Panc1 (cell line): ENCODE measurements around the gene IGDCC3.

Experiments used
- POLR2AphosphoS5 ChIP-seq: IDR thresholded peaks from 2 replicates; pipeline ENCODE4 v1.6.1; 2012; ENCODE audit warnings: mild to moderate bottlenecking, low read depth, low read length, moderate library complexity
- SIN3A ChIP-seq: IDR thresholded peaks from 2 replicates; pipeline ENCODE4 v1.6.1; 2012; ENCODE audit warnings: low read depth, mild to moderate bottlenecking, low read length, moderate library complexity, borderline replicate concordance; ENCODE audit not compliant: insufficient read depth
- TCF7L2 ChIP-seq: IDR thresholded peaks from 2 replicates; pipeline ENCODE4 v1.6.1; 2011; ENCODE audit warnings: mild to moderate bottlenecking, low read depth, low read length, inconsistent platforms
- TF ChIP-seq, protein P1 (sequence below): fragments of 450-650 bp; IDR thresholded peaks from 2 replicates; pipeline ENCODE4 v1.5.1; 2017; ENCODE audit warnings: mild to moderate bottlenecking
- TF ChIP-seq, protein P2 (sequence below), 2 experiments: IDR thresholded peaks; 2 replicates each; pipeline ENCODE4 v1.6.1; 2011 to 2012; ENCODE audit warnings: low read depth in 2 of 2, control low read depth in 1 of 2, low read length in 1 of 2, mild to moderate bottlenecking in 1 of 2, moderate library complexity in 1 of 2; ENCODE audit not compliant: insufficient read depth in 1 of 2

DNA sequence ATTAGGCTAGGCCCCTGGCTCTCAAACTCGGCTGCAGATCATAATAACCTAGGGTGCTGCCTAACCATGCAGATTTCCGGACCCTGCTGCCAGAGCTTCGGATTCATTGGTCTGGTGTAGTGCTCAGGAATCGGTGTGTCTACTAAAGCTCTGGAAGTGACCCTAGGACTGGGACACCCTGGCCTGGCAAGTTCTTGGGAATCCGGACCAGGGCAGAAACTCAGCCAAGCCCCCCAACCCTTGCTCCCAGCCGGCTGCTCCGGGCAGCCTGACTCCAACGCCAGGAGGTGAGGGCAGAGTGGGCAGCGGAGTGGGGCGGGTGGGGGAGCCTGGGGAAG, 23.0 kb downstream of the IGDCC3 start:
- no peak for TF ChIP-seq POLR2AphosphoS5
- TF ChIP-seq, protein P1, sequence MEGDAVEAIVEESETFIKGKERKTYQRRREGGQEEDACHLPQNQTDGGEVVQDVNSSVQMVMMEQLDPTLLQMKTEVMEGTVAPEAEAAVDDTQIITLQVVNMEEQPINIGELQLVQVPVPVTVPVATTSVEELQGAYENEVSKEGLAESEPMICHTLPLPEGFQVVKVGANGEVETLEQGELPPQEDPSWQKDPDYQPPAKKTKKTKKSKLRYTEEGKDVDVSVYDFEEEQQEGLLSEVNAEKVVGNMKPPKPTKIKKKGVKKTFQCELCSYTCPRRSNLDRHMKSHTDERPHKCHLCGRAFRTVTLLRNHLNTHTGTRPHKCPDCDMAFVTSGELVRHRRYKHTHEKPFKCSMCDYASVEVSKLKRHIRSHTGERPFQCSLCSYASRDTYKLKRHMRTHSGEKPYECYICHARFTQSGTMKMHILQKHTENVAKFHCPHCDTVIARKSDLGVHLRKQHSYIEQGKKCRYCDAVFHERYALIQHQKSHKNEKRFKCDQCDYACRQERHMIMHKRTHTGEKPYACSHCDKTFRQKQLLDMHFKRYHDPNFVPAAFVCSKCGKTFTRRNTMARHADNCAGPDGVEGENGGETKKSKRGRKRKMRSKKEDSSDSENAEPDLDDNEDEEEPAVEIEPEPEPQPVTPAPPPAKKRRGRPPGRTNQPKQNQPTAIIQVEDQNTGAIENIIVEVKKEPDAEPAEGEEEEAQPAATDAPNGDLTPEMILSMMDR: no peak
- no peak for TF ChIP-seq TCF7L2
- TF ChIP-seq, protein P2, sequence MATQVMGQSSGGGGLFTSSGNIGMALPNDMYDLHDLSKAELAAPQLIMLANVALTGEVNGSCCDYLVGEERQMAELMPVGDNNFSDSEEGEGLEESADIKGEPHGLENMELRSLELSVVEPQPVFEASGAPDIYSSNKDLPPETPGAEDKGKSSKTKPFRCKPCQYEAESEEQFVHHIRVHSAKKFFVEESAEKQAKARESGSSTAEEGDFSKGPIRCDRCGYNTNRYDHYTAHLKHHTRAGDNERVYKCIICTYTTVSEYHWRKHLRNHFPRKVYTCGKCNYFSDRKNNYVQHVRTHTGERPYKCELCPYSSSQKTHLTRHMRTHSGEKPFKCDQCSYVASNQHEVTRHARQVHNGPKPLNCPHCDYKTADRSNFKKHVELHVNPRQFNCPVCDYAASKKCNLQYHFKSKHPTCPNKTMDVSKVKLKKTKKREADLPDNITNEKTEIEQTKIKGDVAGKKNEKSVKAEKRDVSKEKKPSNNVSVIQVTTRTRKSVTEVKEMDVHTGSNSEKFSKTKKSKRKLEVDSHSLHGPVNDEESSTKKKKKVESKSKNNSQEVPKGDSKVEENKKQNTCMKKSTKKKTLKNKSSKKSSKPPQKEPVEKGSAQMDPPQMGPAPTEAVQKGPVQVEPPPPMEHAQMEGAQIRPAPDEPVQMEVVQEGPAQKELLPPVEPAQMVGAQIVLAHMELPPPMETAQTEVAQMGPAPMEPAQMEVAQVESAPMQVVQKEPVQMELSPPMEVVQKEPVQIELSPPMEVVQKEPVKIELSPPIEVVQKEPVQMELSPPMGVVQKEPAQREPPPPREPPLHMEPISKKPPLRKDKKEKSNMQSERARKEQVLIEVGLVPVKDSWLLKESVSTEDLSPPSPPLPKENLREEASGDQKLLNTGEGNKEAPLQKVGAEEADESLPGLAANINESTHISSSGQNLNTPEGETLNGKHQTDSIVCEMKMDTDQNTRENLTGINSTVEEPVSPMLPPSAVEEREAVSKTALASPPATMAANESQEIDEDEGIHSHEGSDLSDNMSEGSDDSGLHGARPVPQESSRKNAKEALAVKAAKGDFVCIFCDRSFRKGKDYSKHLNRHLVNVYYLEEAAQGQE (IDR thresholded peaks at IDR 0.05; ENCODE audit: insufficient read depth in 1 of 2, low read depth in 2 of 2, low read length in 1 of 2): no peak
- TF ChIP-seq SIN3A: no peak
